AG04450 (cell line): Measurements from ENCODE around the gene NINL. TPM values are rescaled to one million over a fixed set of nuclear protein-coding genes. Genes with fewer than 3 reads are reported as not detected.

Experiments used
- CTCF ChIA-PET: fragments of 300-600, 350-600 bp; formaldehyde crosslinking; extraction: SDS; loops from one replicate; lab custom pipeline; 2022; ENCODE audit warnings: antibody characterized with exemption, inconsistent platforms; lab: Charles Lee
- POLR2A ChIA-PET: fragments of 350-600 bp; formaldehyde crosslinking; extraction: SDS; loops from one replicate; lab custom pipeline; 2021; ENCODE audit warnings: antibody characterized with exemption, inconsistent platforms; lab: Yijun Ruan, JAX
- DNase-seq: peaks from one replicate; pipeline ENCODE4 v3.0.0-alpha.2; 2011; ENCODE audit warnings: low read depth, low spot score
- H3K27ac ChIP-seq: one replicate; pipeline ENCODE4 v1.5.1; 2012; ENCODE audit warnings: low read depth, low read length, control low read depth
- H3K27me3 ChIP-seq: one replicate; pipeline ENCODE4 v1.6.0; 2012; ENCODE audit warnings: low read length; ENCODE audit not compliant: control insufficient read depth, insufficient read depth
- H3K4me3 ChIP-seq: 2 replicates; pipeline ENCODE4 v1.5.1; 2011; ENCODE audit warnings: mild to moderate bottlenecking, low read depth, low read length, control low read depth
- H3K9me3 ChIP-seq: 2 replicates; pipeline ENCODE4 v1.5.1; 2012; ENCODE audit warnings: low read length; ENCODE audit not compliant: control insufficient read depth, insufficient read depth
- CTCF ChIP-seq: IDR thresholded peaks from 2 replicates; pipeline ENCODE4 v1.5.1; 2011; ENCODE audit warnings: low read depth, low read length, control low read depth, inconsistent platforms
- polyA plus RNA-seq: library from polyadenylated mRNA; depleted of rRNA; stranded (reverse); fragments of >200 nt; gene quantifications from 2 replicates; pipeline ENCODE4 v1.2.3, GENCODE V29; 2011

The NINL gene
- polyA plus RNA-seq, 1 experiment, result 10.4 TPM

- TF ChIP-seq CTCF, result no peak
Measured at GRCh38 chr20:25486377-25486776, 99.0 kb downstream of the NINL start.

GRCh38 chr20:25485872-25486271 is 99.5 kb downstream of the NINL start:
- no peak for TF ChIP-seq CTCF
- CTCF ChIA-PET, result no interaction called here
- POLR2A ChIA-PET, result no interaction called here
- Histone ChIP-seq H3K4me3 (no peak overlapping the region), H3K27me3 (no peaks in the 10 kb centered on the region), H3K27ac (no peak overlapping the region), H3K9me3 (no peaks in the 10 kb centered on the region)
- no peak for DNase-seq

More at GRCh38 chr20:25486377-25486776, 99.0 kb downstream of the NINL start:
- H3K9me3 ChIP-seq, result no peaks in the 10 kb centered on the region
- peak; percentile 10 for DNase-seq
- H3K27ac ChIP-seq, result no peak overlapping the region
- no peak overlapping the region for H3K4me3 ChIP-seq
- CTCF ChIA-PET, result no interaction called here
- no peaks in the 10 kb centered on the region for H3K27me3 ChIP-seq
- POLR2A ChIA-PET, result no interaction called here

- Histone ChIP-seq H3K27me3 (no peaks in the 10 kb centered on the region), H3K9me3 (no peaks in the 10 kb centered on the region), H3K4me3 (no peak overlapping the region), H3K27ac (no peak overlapping the region)
- no peak for TF ChIP-seq CTCF
- POLR2A ChIA-PET, result no interaction called here
- CTCF ChIA-PET, result no interaction called here
- no peak for DNase-seq
Measured at GRCh38 chr20:25484911-25485511, 100.3 kb downstream of the NINL start.

- ChIA-PET POLR2A (no interaction called here), CTCF (no interaction called here)
- no peaks in the 10 kb centered on the region for H3K9me3 ChIP-seq
- H3K27ac ChIP-seq, result no peak overlapping the region
- TF ChIP-seq CTCF, result no peak
- H3K4me3 ChIP-seq, result no peak overlapping the region
- no peaks in the 10 kb centered on the region for H3K27me3 ChIP-seq
- no peak for DNase-seq
Measured at GRCh38 chr20:25484224-25484846, 101.0 kb downstream of the NINL start.

- POLR2A ChIA-PET, result no interaction called here
- H3K27me3 ChIP-seq, result no peaks in the 10 kb centered on the region
- no peak overlapping the region for H3K27ac ChIP-seq
- no peak overlapping the region for H3K4me3 ChIP-seq
- no peaks in the 10 kb centered on the region for H3K9me3 ChIP-seq
- CTCF ChIA-PET, result no interaction called here
- TF ChIP-seq CTCF, result no peak
- no peak for DNase-seq
Measured at GRCh38 chr20:25483431-25484132, 101.7 kb downstream of the NINL start.
